GM12878 (cell line): ENCODE measurements around the gene FOXF1. TPM values are rescaled to one million over a fixed set of nuclear protein-coding genes. Genes with fewer than 3 reads are reported as not detected.

Source experiments
- ATAC-seq: fragments of 200-7000 bp; cut with Tn5 transposase; 3 replicates; pipeline ENCODE4 v1.9.1; 2020; ENCODE audit warnings: mild to moderate bottlenecking, moderate library complexity
- BruUV-seq: library from RNA; stranded (reverse); fragments of 400-500 nt; replicated peaks from 2 replicates; lab custom pipeline; 2021; lab: Mats Ljungman, UMichigan
- CTCF ChIA-PET: fragments of 300-600 bp; sonication (Branson Sonifier 250); formaldehyde crosslinking; extraction: SDS; loops from one replicate; lab custom pipeline; 2021; ENCODE audit warnings: inconsistent platforms; lab: Yijun Ruan, JAX
- POLR2A ChIA-PET: fragments of 350-600 bp; formaldehyde crosslinking; extraction: SDS; loops from one replicate; lab custom pipeline; 2021; ENCODE audit warnings: inconsistent platforms; lab: Charles Lee
- RAD21 ChIA-PET: fragments of 300-600 bp; sonication (Branson Sonifier 250); formaldehyde crosslinking; loops from one replicate; lab custom pipeline; 2023; ENCODE audit warnings: antibody characterized with exemption; ENCODE audit not compliant: unreplicated experiment; lab: Charles Lee
- SMC1A ChIA-PET: fragments of 300-600 bp; sonication (Branson Sonifier 250); formaldehyde crosslinking; loops from one replicate; lab custom pipeline; 2023; ENCODE audit not compliant: unreplicated experiment, uncharacterized antibody; lab: Charles Lee
- DNase-seq: peaks from one replicate; pipeline ENCODE4 v3.0.0-alpha.2; 2011; ENCODE audit warnings: low read depth, low spot score
- FAIRE-seq: peaks from 3 replicates; lab custom pipeline; 2011; peaks lifted over from hg19 to GRCh38; lab: Jason Lieb, UNC
- H2AFZ ChIP-seq: 2 replicates; pipeline ENCODE4 v1.6.0; 2011; ENCODE audit warnings: low read depth, low read length, control low read depth; ENCODE audit not compliant: control insufficient read depth
- H3K27ac ChIP-seq: 2 replicates; pipeline ENCODE4 v1.5.1; 2011; ENCODE audit warnings: control low read depth; ENCODE audit not compliant: control insufficient read depth, insufficient read depth
- H3K27me3 ChIP-seq, 2 experiments: replicated peaks in 1 of 2; 2 replicates each; pipeline versions ENCODE4 v1.6.0 to v1.6.1; 2011; ENCODE audit warnings: low read length in 1 of 2; ENCODE audit not compliant: control insufficient read depth in 2 of 2, insufficient read depth in 2 of 2
- H3K36me3 ChIP-seq, 2 experiments: 2 replicates each; pipeline ENCODE4 v1.5.1; 2011; ENCODE audit warnings: low read length in 1 of 2; ENCODE audit not compliant: control insufficient read depth in 2 of 2, insufficient read depth in 2 of 2
- H3K4me1 ChIP-seq: 2 replicates; pipeline ENCODE4 v1.6.1; 2011; ENCODE audit warnings: mild to moderate bottlenecking, low read length, moderate library complexity, mixed read lengths; ENCODE audit not compliant: control insufficient read depth, insufficient read depth
- H3K4me2 ChIP-seq: 2 replicates; pipeline ENCODE4 v1.6.0; 2011; ENCODE audit warnings: control low read depth; ENCODE audit not compliant: control insufficient read depth, insufficient read depth
- H3K4me3 ChIP-seq: fragments of 200-600 bp; sonication (generic); 2 replicates; pipeline ENCODE4 v1.5.1; 2016
- H3K79me2 ChIP-seq: 2 replicates; pipeline ENCODE4 v1.6.0; 2011; ENCODE audit warnings: low read length; ENCODE audit not compliant: control insufficient read depth, insufficient read depth
- H3K9ac ChIP-seq: 2 replicates; pipeline ENCODE4 v1.8.0; 2011; ENCODE audit warnings: low read length, control low read depth, mixed read lengths; ENCODE audit not compliant: control insufficient read depth, insufficient read depth
- H3K9me3 ChIP-seq: replicated peaks from 3 replicates; pipeline ENCODE4 v1.5.1; 2011; ENCODE audit warnings: mild to moderate bottlenecking, low read length; ENCODE audit not compliant: control insufficient read depth, insufficient read depth
- H4K20me1 ChIP-seq: 2 replicates; pipeline ENCODE4 v1.6.0; 2011; ENCODE audit not compliant: control insufficient read depth, insufficient read depth
- BACH1 ChIP-seq: fragments of 450-650 bp; IDR thresholded peaks from 2 replicates; pipeline ENCODE4 v1.6.1; 2017; ENCODE audit warnings: mild to moderate bottlenecking, borderline replicate concordance
- CHD2 ChIP-seq: IDR thresholded peaks from 2 replicates; pipeline ENCODE4 v1.6.1; 2011; ENCODE audit warnings: low read depth, low read length, improper control_type of control experiment, borderline replicate concordance
- DPF2 ChIP-seq: fragments of 450-650 bp; IDR thresholded peaks from 2 replicates; pipeline ENCODE4 v1.6.1; 2017; ENCODE audit warnings: mild to moderate bottlenecking
- FOS ChIP-seq: IDR thresholded peaks from 3 replicates; pipeline ENCODE4 v1.6.1; 2011; ENCODE audit warnings: borderline replicate concordance; ENCODE audit not compliant: insufficient read length; ENCODE audit errors: extremely low read depth
- IKZF2 ChIP-seq, 2 experiments: fragments of 450-650 bp; IDR thresholded peaks; 2 replicates each; pipeline ENCODE4 v1.6.1; 2017; ENCODE audit warnings: mild to moderate bottlenecking in 2 of 2, moderate library complexity in 2 of 2
- MTA2 ChIP-seq: fragments of 450-650 bp; IDR thresholded peaks from 2 replicates; pipeline ENCODE4 v1.6.1; 2016; ENCODE audit warnings: low read depth, mild to moderate bottlenecking, moderate library complexity
- NRF1 ChIP-seq: conservative IDR thresholded peaks from 2 replicates; pipeline ENCODE4 v1.6.1; 2011; ENCODE audit warnings: mild to moderate bottlenecking, low read depth, low read length, improper control_type of control experiment
- SIN3A ChIP-seq: IDR thresholded peaks from 2 replicates; pipeline ENCODE4 v1.6.1; 2012; ENCODE audit warnings: low read depth, low read length, improper control_type of control experiment
- SP1 ChIP-seq: IDR thresholded peaks from one replicate; pipeline ENCODE4 v1.6.1; 2011; ENCODE audit warnings: low read depth, low read length
- ZNF24 ChIP-seq: fragments of 450-650 bp; IDR thresholded peaks from 2 replicates; pipeline ENCODE4 v1.6.1; 2017; ENCODE audit warnings: antibody characterized with exemption, mild to moderate bottlenecking
- ZNF274 ChIP-seq: IDR thresholded peaks from one replicate; pipeline ENCODE4 v1.8.0; 2011; ENCODE audit not compliant: insufficient read length, insufficient read depth
- WGBS: methylation state at CpG from one replicate; pipeline ENCODE4 v1.1.6; 2016; ENCODE audit warnings: low lambda C conversion rate; ENCODE audit not compliant: insufficient replicate concordance, insufficient coverage; ENCODE audit errors: missing lambda C conversion rate; 5-methylcytosine and 5-hydroxymethylcytosine counted together
- in situ Hi-C: fragments of 300-500 bp; cut with MboI; formaldehyde crosslinking; loops from 9 replicates; pipeline ENCODE4 v1.14.3; 2018; ENCODE audit warnings: mixed read lengths
- intact Hi-C: fragments of 100-400 bp; cut with micrococcal nuclease; formaldehyde crosslinking; loops from one replicate; pipeline ENCODE4 v1.14.2; 2022; ENCODE audit not compliant: unreplicated experiment
- polyA plus RNA-seq, 11 experiments: library from polyadenylated mRNA; depleted of rRNA in 4 of 11; unstranded in 6 of 11; stranded (reverse) in 5 of 11; fragments of >200 nt; fragmentation: Nextera tagmentation in 4 of 11; fragmentation: Illumina TruSeq in 1 of 11; extraction: Ambion mirVana in 4 of 11; extraction: Trizol in 1 of 11; gene quantifications; 1 replicate in 1 of 11; 2 replicates in 10 of 11; pipeline versions ENCODE4 v1.2.1 to v1.2.3, GENCODE V29; 2011 to 2016; ENCODE audit warnings: inconsistent platforms in 2 of 11, missing spikeins in 2 of 11, low read depth in 1 of 11
- total RNA-seq, 4 experiments: library from RNA; depleted of rRNA in 3 of 4; stranded (reverse); fragments of >200 nt in 3 of 4; fragmentation: Illumina TruSeq in 1 of 4; extraction: Trizol in 1 of 4; gene quantifications; 2 replicates each; pipeline versions ENCODE4 v1.2.1 to v1.2.3, GENCODE V29; 2013 to 2021
- TF ChIP-seq, protein P1 (sequence below): IDR thresholded peaks from 2 replicates; pipeline ENCODE4 v1.6.1; 2011; ENCODE audit warnings: borderline replicate concordance, low read depth, mild to moderate bottlenecking, moderate library complexity, mixed read lengths, low read length; ENCODE audit not compliant: insufficient read depth; ENCODE audit errors: extremely low read length
- TF ChIP-seq, protein P2 (sequence below): fragments of 450-650 bp; IDR thresholded peaks from 2 replicates; pipeline ENCODE4 v1.6.1; 2017; ENCODE audit warnings: mild to moderate bottlenecking, low read depth, inconsistent platforms; ENCODE audit not compliant: poor library complexity, severe bottlenecking
- TF ChIP-seq, protein P3 (sequence below): IDR thresholded peaks from 2 replicates; pipeline ENCODE4 v1.6.1; 2011; ENCODE audit warnings: mild to moderate bottlenecking, low read depth, low read length, moderate library complexity; ENCODE audit not compliant: insufficient replicate concordance
- TF ChIP-seq, protein P4 (sequence below): IDR thresholded peaks from 2 replicates; pipeline ENCODE4 v1.6.1; 2012; ENCODE audit warnings: mild to moderate bottlenecking, low read depth, low read length

Gene FOXF1
- total and polyA plus RNA-seq, 10 of the 15 experiments (the other 5 are each of a cell fraction or from before 2014, with no cell fraction given) = 0.01 TPM; not detected in 9

DNA sequence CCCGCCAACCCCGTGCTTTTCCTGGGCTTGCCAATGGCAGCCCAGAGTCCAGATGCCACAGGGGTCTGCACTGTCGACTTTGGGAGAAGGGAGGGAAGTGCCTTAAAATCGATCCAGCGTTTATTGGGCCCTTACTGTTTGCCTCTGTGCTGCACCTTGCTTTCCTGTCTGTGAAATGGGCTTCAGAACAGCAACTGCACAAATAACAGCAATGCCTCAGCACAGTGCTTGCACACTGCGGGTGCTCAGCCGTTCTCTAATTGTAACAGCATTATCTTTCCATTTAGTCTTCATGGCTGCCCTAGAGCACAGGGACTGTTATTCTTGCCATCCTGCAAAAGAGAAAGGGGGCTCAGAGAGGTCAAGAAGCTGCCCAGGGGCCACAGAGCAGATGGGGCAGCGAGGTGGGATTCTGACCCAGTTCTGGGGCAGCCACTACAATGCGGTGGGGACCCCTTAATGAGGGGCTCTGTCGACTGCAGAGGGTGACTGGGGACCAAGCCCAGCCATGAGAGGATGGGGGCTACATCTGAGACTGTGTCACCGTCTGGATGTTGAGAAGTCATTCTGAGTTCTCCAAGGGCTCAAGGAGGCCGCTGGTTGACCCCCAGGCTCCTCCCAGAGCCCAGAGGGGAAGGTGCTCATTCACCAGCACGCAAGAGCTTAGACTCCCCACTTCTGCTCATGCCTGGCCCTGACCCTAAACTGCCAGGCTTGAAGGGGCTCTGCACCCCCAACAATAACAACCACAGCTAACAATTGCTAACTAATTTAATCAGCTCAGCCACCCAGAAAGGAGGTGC lies 9.4 kb upstream of the FOXF1 start:
- Histone ChIP-seq H3K9ac (no peak overlapping the region), H3K4me2 (no peak overlapping the region), H4K20me1 (no peaks in the 10 kb centered on the region), H3K79me2 (no peaks in the 10 kb centered on the region), H3K9me3 (no peaks in the 10 kb centered on the region), H2AFZ (no peak overlapping the region), H3K4me1 (no peaks in the 10 kb centered on the region), H3K27ac (no peak overlapping the region), H3K4me3 (no peak overlapping the region), H3K27me3 (peaks cover 20 to 29% of the 10 kb centered on the region in 2 experiments), H3K36me3 (no peaks in the 10 kb centered on the region)
- SMC1A ChIA-PET = no interaction called here
- intact Hi-C loops = no loop called here
- 4% methylated on average over 12 of the region's 13 CpGs for WGBS
- in situ Hi-C loops = no loop called here
- DNase-seq = no peak
- RAD21 ChIA-PET = no interaction called here
- CTCF ChIA-PET = interaction anchor here (0.7 kb wide), 1 partner anchor 1187 kb away, joined by 3 read pairs; no protein-coding TSS in a partner anchor
- FAIRE-seq = no peak
- POLR2A ChIA-PET = no interaction called here
- no TSS peak for BruUV-seq
- ATAC-seq = no peak
- TF ChIP-seq IKZF2 (IDR thresholded peaks at IDR 0.05) = no peak
- TF ChIP-seq, protein P1, sequence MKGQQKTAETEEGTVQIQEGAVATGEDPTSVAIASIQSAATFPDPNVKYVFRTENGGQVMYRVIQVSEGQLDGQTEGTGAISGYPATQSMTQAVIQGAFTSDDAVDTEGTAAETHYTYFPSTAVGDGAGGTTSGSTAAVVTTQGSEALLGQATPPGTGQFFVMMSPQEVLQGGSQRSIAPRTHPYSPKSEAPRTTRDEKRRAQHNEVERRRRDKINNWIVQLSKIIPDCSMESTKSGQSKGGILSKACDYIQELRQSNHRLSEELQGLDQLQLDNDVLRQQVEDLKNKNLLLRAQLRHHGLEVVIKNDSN = no peak
- TF ChIP-seq SP1 = no peak
- no peak for TF ChIP-seq FOS
- TF ChIP-seq, protein P2, sequence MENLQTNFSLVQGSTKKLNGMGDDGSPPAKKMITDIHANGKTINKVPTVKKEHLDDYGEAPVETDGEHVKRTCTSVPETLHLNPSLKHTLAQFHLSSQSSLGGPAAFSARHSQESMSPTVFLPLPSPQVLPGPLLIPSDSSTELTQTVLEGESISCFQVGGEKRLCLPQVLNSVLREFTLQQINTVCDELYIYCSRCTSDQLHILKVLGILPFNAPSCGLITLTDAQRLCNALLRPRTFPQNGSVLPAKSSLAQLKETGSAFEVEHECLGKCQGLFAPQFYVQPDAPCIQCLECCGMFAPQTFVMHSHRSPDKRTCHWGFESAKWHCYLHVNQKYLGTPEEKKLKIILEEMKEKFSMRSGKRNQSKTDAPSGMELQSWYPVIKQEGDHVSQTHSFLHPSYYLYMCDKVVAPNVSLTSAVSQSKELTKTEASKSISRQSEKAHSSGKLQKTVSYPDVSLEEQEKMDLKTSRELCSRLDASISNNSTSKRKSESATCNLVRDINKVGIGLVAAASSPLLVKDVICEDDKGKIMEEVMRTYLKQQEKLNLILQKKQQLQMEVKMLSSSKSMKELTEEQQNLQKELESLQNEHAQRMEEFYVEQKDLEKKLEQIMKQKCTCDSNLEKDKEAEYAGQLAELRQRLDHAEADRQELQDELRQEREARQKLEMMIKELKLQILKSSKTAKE = no peak
- no peak for TF ChIP-seq MTA2
- no peak for TF ChIP-seq CHD2
- no peak for TF ChIP-seq DPF2
- no peak for TF ChIP-seq NRF1
- TF ChIP-seq, protein P3, sequence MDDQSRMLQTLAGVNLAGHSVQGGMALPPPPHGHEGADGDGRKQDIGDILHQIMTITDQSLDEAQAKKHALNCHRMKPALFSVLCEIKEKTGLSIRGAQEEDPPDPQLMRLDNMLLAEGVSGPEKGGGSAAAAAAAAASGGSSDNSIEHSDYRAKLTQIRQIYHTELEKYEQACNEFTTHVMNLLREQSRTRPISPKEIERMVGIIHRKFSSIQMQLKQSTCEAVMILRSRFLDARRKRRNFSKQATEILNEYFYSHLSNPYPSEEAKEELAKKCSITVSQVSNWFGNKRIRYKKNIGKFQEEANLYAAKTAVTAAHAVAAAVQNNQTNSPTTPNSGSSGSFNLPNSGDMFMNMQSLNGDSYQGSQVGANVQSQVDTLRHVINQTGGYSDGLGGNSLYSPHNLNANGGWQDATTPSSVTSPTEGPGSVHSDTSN = no peak
- no peak for TF ChIP-seq ZNF24
- TF ChIP-seq, protein P4, sequence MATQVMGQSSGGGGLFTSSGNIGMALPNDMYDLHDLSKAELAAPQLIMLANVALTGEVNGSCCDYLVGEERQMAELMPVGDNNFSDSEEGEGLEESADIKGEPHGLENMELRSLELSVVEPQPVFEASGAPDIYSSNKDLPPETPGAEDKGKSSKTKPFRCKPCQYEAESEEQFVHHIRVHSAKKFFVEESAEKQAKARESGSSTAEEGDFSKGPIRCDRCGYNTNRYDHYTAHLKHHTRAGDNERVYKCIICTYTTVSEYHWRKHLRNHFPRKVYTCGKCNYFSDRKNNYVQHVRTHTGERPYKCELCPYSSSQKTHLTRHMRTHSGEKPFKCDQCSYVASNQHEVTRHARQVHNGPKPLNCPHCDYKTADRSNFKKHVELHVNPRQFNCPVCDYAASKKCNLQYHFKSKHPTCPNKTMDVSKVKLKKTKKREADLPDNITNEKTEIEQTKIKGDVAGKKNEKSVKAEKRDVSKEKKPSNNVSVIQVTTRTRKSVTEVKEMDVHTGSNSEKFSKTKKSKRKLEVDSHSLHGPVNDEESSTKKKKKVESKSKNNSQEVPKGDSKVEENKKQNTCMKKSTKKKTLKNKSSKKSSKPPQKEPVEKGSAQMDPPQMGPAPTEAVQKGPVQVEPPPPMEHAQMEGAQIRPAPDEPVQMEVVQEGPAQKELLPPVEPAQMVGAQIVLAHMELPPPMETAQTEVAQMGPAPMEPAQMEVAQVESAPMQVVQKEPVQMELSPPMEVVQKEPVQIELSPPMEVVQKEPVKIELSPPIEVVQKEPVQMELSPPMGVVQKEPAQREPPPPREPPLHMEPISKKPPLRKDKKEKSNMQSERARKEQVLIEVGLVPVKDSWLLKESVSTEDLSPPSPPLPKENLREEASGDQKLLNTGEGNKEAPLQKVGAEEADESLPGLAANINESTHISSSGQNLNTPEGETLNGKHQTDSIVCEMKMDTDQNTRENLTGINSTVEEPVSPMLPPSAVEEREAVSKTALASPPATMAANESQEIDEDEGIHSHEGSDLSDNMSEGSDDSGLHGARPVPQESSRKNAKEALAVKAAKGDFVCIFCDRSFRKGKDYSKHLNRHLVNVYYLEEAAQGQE = no peak
- TF ChIP-seq SIN3A = no peak
- TF ChIP-seq ZNF274 = no peak
- no peak for TF ChIP-seq BACH1
